Measurements from ENCODE around the gene SMIM36. TPM values are rescaled to one million over a fixed set of nuclear protein-coding genes. Genes with fewer than 3 reads are reported as not detected.
"Not testable (repeated sequence)": the region's sequence is repeated elsewhere in the genome, so short reads cannot be mapped to it uniquely, and the experiment has no call there.

Gene SMIM36
- total and polyA plus RNA-seq, 10 of the 15 experiments (the other 5 are each of a cell fraction or from before 2014, with no cell fraction given): not detected

DNA sequence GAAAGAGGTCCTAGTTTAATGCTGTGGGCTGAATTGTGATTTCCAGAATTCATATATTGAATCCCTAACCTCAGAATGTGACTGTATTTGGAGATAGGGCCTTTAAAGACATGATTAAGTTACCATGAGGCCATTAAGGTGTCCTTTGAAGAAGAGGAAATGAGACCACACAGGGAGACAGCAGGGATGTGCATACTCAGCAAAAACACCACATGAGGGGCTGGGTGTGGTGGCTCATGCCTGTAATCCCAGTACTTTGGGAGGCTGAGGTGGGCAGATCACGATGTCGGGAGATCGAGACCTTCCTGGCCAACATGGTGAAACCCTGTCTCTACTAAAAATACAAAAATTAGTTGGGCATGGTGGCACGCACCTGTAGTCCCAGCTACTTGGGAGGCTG lies 11.8 kb upstream of the SMIM36 start:
- H2AFZ ChIP-seq (ENCODE audit: control insufficient read depth, low read depth, low read length); H3K27me3 ChIP-seq (replicated peaks in 1 of 2; ENCODE audit: control insufficient read depth in 2 of 2, insufficient read depth in 2 of 2, low read length in 1 of 2); H3K9ac ChIP-seq (ENCODE audit: control insufficient read depth, insufficient read depth, low read length); ATAC-seq; H3K4me3 ChIP-seq; DNase-seq (ENCODE audit: low read depth, low spot score); H3K36me3 ChIP-seq (ENCODE audit: control insufficient read depth in 2 of 2, insufficient read depth in 2 of 2, low read length in 1 of 2); H4K20me1 ChIP-seq (ENCODE audit: control insufficient read depth, insufficient read depth); FAIRE-seq; H3K27ac ChIP-seq (ENCODE audit: control insufficient read depth, insufficient read depth); H3K4me2 ChIP-seq (ENCODE audit: control insufficient read depth, insufficient read depth); H3K4me1 ChIP-seq (ENCODE audit: control insufficient read depth, insufficient read depth, low read length); H3K79me2 ChIP-seq (ENCODE audit: control insufficient read depth, insufficient read depth, low read length); intact Hi-C loops (cut with micrococcal nuclease; ENCODE audit: unreplicated experiment); H3K9me3 ChIP-seq (replicated peaks; ENCODE audit: control insufficient read depth, insufficient read depth, low read length); BruUV-seq (replicated peaks); in situ Hi-C loops (cut with MboI): not testable (repeated sequence)
- ChIA-PET POLR2A (interaction anchor here (0.7 kb wide), 1 partner anchor 161 kb away, joined by 3 read pairs; no protein-coding TSS in a partner anchor), SMC1A (ENCODE audit: uncharacterized antibody, unreplicated experiment) (interaction anchor here (0.9 to 2.4 kb wide), 2 partner anchors 10 to 166 kb away, joined by 4 to 12 read pairs; no protein-coding TSS in a partner anchor), CTCF (interaction anchor here (0.6 to 7.8 kb wide), 4 partner anchors 10 to 1292 kb away, joined by 3 to 123 read pairs (median 20); no protein-coding TSS in a partner anchor), RAD21 (ENCODE audit: unreplicated experiment) (interaction anchor here (0.6 to 0.9 kb wide), 2 partner anchors 79 to 144 kb away, joined by 3 read pairs; no protein-coding TSS in a partner anchor)
- 68% methylated on average over 4 of the region's 4 CpGs for WGBS (ENCODE audit: insufficient coverage, insufficient replicate concordance, low lambda C conversion rate, missing lambda C conversion rate)

- in situ Hi-C loops (cut with MboI): no loop called here
- ChIA-PET SMC1A (ENCODE audit: uncharacterized antibody, unreplicated experiment) (no interaction called here), CTCF (interaction anchor here (0.7 kb wide), 1 partner anchor 11 kb away, joined by 3 read pairs; no protein-coding TSS in a partner anchor), RAD21 (ENCODE audit: unreplicated experiment) (no interaction called here), POLR2A (no interaction called here)
- H3K4me2 ChIP-seq (ENCODE audit: control insufficient read depth, insufficient read depth): no peak overlapping the region
- intact Hi-C loops (cut with micrococcal nuclease; ENCODE audit: unreplicated experiment): no loop called here
- no peak overlapping the region for H3K4me3 ChIP-seq
- H3K9ac ChIP-seq (ENCODE audit: control insufficient read depth, insufficient read depth, low read length): no peak overlapping the region
- H3K79me2 ChIP-seq (ENCODE audit: control insufficient read depth, insufficient read depth, low read length): no peaks in the 10 kb centered on the region
- H4K20me1 ChIP-seq (ENCODE audit: control insufficient read depth, insufficient read depth): no peaks in the 10 kb centered on the region
- no peak overlapping the region for H2AFZ ChIP-seq (ENCODE audit: control insufficient read depth, low read depth, low read length)
- TF ChIP-seq E2F8 (IDR thresholded peaks at IDR 0.05; ENCODE audit: low read depth, partially characterized antibody): no peak
- TF ChIP-seq, protein P1, sequence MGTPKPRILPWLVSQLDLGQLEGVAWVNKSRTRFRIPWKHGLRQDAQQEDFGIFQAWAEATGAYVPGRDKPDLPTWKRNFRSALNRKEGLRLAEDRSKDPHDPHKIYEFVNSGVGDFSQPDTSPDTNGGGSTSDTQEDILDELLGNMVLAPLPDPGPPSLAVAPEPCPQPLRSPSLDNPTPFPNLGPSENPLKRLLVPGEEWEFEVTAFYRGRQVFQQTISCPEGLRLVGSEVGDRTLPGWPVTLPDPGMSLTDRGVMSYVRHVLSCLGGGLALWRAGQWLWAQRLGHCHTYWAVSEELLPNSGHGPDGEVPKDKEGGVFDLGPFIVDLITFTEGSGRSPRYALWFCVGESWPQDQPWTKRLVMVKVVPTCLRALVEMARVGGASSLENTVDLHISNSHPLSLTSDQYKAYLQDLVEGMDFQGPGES (IDR thresholded peaks at IDR 0.05): no peak
- TF ChIP-seq NR2C2 (IDR thresholded peaks at IDR 0.05; ENCODE audit: borderline replicate concordance, control insufficient read depth, insufficient read length, low read depth): no peak
- no peak for TF ChIP-seq CREB1 (IDR thresholded peaks at IDR 0.05; ENCODE audit: low read depth)
- TF ChIP-seq HCFC1 (IDR thresholded peaks at IDR 0.05; ENCODE audit: low read length): no peak
- TF ChIP-seq, protein P2, sequence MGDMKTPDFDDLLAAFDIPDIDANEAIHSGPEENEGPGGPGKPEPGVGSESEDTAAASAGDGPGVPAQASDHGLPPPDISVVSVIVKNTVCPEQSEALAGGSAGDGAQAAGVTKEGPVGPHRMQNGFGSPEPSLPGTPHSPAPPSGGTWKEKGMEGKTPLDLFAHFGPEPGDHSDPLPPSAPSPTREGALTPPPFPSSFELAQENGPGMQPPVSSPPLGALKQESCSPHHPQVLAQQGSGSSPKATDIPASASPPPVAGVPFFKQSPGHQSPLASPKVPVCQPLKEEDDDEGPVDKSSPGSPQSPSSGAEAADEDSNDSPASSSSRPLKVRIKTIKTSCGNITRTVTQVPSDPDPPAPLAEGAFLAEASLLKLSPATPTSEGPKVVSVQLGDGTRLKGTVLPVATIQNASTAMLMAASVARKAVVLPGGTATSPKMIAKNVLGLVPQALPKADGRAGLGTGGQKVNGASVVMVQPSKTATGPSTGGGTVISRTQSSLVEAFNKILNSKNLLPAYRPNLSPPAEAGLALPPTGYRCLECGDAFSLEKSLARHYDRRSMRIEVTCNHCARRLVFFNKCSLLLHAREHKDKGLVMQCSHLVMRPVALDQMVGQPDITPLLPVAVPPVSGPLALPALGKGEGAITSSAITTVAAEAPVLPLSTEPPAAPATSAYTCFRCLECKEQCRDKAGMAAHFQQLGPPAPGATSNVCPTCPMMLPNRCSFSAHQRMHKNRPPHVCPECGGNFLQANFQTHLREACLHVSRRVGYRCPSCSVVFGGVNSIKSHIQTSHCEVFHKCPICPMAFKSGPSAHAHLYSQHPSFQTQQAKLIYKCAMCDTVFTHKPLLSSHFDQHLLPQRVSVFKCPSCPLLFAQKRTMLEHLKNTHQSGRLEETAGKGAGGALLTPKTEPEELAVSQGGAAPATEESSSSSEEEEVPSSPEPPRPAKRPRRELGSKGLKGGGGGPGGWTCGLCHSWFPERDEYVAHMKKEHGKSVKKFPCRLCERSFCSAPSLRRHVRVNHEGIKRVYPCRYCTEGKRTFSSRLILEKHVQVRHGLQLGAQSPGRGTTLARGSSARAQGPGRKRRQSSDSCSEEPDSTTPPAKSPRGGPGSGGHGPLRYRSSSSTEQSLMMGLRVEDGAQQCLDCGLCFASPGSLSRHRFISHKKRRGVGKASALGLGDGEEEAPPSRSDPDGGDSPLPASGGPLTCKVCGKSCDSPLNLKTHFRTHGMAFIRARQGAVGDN (IDR thresholded peaks at IDR 0.05): no peak
- no peak for TF ChIP-seq RB1 (IDR thresholded peaks at IDR 0.05; ENCODE audit: borderline replicate concordance)
- no peak for TF ChIP-seq BACH1 (IDR thresholded peaks at IDR 0.05; ENCODE audit: borderline replicate concordance)
- no peak for TF ChIP-seq CBX3 (IDR thresholded peaks at IDR 0.05; ENCODE audit: borderline replicate concordance, low read depth)
- H3K27ac ChIP-seq (ENCODE audit: control insufficient read depth, insufficient read depth): no peak overlapping the region
- 0 out of 2 replicates have a peak, but pooled peaks cover 3% of the 10 kb centered on the region for H3K4me1 ChIP-seq (ENCODE audit: control insufficient read depth, insufficient read depth, low read length)
- peaks cover 5% of the 10 kb centered on the region for H3K9me3 ChIP-seq (replicated peaks; ENCODE audit: control insufficient read depth, insufficient read depth, low read length)
- DNase-seq (ENCODE audit: low read depth, low spot score): no peak
- no peaks in the 10 kb centered on the region for H3K27me3 ChIP-seq (replicated peaks in 1 of 2; ENCODE audit: control insufficient read depth in 2 of 2, insufficient read depth in 2 of 2, low read length in 1 of 2)
- no peak for ATAC-seq
- BruUV-seq (replicated peaks): no TSS peak
- FAIRE-seq: no peak
- H3K36me3 ChIP-seq (ENCODE audit: control insufficient read depth in 2 of 2, insufficient read depth in 2 of 2, low read length in 1 of 2): no peaks in the 10 kb centered on the region
Observed at GRCh38 chr17:55521186-55521585, 9.9 kb upstream of the SMIM36 start.
